Measurements from ENCODE around the gene CLBA1. TPM values are rescaled to one million over a fixed set of nuclear protein-coding genes. Genes with fewer than 3 reads are reported as not detected.
"Not testable (repeated sequence)": the region's sequence is repeated elsewhere in the genome, so short reads cannot be mapped to it uniquely, and the experiment has no call there.

The CLBA1 gene
- total RNA-seq, 1 donor from 2014 or later, result 10.2 TPM

GRCh38 chr14:105025429-105025828 is 39.8 kb downstream of the CLBA1 start:
- no peak for DNase-seq (ENCODE audit: low spot score in 2 of 2, unreplicated experiment in 2 of 2)
- H3K27ac Mint-ChIP-seq, result no peak overlapping the region
- no peaks in the 10 kb centered on the region for H3K9me3 Mint-ChIP-seq
- no peak for TF ChIP-seq CTCF (IDR thresholded peaks at IDR 0.05; ENCODE audit: unreplicated experiment)
- no peak overlapping the region for H3K4me3 Mint-ChIP-seq
- H3K27me3 Mint-ChIP-seq (ENCODE audit: low read depth), result peaks cover 3% of the 10 kb centered on the region
- no peaks in the 10 kb centered on the region for H3K36me3 Mint-ChIP-seq
- H3K4me1 Mint-ChIP-seq, result peaks cover 12% of the 10 kb centered on the region

- H3K9me3 Mint-ChIP-seq, result no peaks in the 10 kb centered on the region
- no peak overlapping the region for H3K27ac Mint-ChIP-seq
- DNase-seq (ENCODE audit: low spot score in 2 of 2, unreplicated experiment in 2 of 2), result no peak
- no peak for TF ChIP-seq CTCF (IDR thresholded peaks at IDR 0.05; ENCODE audit: unreplicated experiment)
- no peak overlapping the region for H3K4me3 Mint-ChIP-seq
- no peaks in the 10 kb centered on the region for H3K36me3 Mint-ChIP-seq
- peaks cover 5% of the 10 kb centered on the region for H3K27me3 Mint-ChIP-seq (ENCODE audit: low read depth)
- peaks cover 12% of the 10 kb centered on the region for H3K4me1 Mint-ChIP-seq
Measured at GRCh38 chr14:105026033-105026785, 40.6 kb downstream of the CLBA1 start.

GRCh38 chr14:105026802-105027563 is 41.4 kb downstream of the CLBA1 start:
- Mint-ChIP-seq H3K4me1 (peaks cover 6% of the 10 kb centered on the region), H3K27ac (no peak overlapping the region), H3K27me3 (ENCODE audit: low read depth) (peaks cover 5% of the 10 kb centered on the region), H3K36me3 (no peaks in the 10 kb centered on the region), H3K9me3 (no peaks in the 10 kb centered on the region), H3K4me3 (no peak overlapping the region)
- DNase-seq (ENCODE audit: low spot score in 2 of 2, unreplicated experiment in 2 of 2), result no peak
- no peak for TF ChIP-seq CTCF (IDR thresholded peaks at IDR 0.05; ENCODE audit: unreplicated experiment)

GRCh38 chr14:105027718-105028117 is 42.1 kb downstream of the CLBA1 start:
- not testable (repeated sequence) for H3K9me3 Mint-ChIP-seq; H3K36me3 Mint-ChIP-seq; H3K27me3 Mint-ChIP-seq (ENCODE audit: low read depth); DNase-seq (ENCODE audit: low spot score in 2 of 2, unreplicated experiment in 2 of 2); H3K27ac Mint-ChIP-seq; H3K4me3 Mint-ChIP-seq
- H3K4me1 Mint-ChIP-seq, result peaks cover 11% of the 10 kb centered on the region

- DNase-seq (ENCODE audit: low spot score in 2 of 2, unreplicated experiment in 2 of 2), result no peak
- Mint-ChIP-seq H3K4me1 (peaks cover 11% of the 10 kb centered on the region), H3K27ac (no peak overlapping the region), H3K4me3 (no peak overlapping the region), H3K27me3 (ENCODE audit: low read depth) (peaks cover 9% of the 10 kb centered on the region), H3K9me3 (no peaks in the 10 kb centered on the region), H3K36me3 (no peaks in the 10 kb centered on the region)
- no peak for TF ChIP-seq CTCF (IDR thresholded peaks at IDR 0.05; ENCODE audit: unreplicated experiment)
Measured at GRCh38 chr14:105028251-105028927, 42.8 kb downstream of the CLBA1 start.

- H3K27me3 Mint-ChIP-seq (ENCODE audit: low read depth), result peaks cover 18% of the 10 kb centered on the region
Measured at GRCh38 chr14:105029402-105029801, 43.8 kb downstream of the CLBA1 start.

More at GRCh38 chr14:105029402-105029801, 43.8 kb downstream of the CLBA1 start:
- H3K36me3 Mint-ChIP-seq, result no peaks in the 10 kb centered on the region
- H3K27ac Mint-ChIP-seq, result no peak overlapping the region
- no peaks in the 10 kb centered on the region for H3K9me3 Mint-ChIP-seq
- no peak overlapping the region for H3K4me3 Mint-ChIP-seq
- no peak for TF ChIP-seq CTCF (IDR thresholded peaks at IDR 0.05; ENCODE audit: unreplicated experiment)
- no peak for DNase-seq (ENCODE audit: low spot score in 2 of 2, unreplicated experiment in 2 of 2)
- peaks cover 15% of the 10 kb centered on the region for H3K4me1 Mint-ChIP-seq

All from mesothelial cell of epicardium (in vitro differentiated cells).